ENCODE measurements around the gene HOXA13. TPM values are rescaled to one million over a fixed set of nuclear protein-coding genes. Genes with fewer than 3 reads are reported as not detected.

The HOXA13 gene
- total RNA-seq, 6 donors from 2014 or later, result not detected

DNA sequence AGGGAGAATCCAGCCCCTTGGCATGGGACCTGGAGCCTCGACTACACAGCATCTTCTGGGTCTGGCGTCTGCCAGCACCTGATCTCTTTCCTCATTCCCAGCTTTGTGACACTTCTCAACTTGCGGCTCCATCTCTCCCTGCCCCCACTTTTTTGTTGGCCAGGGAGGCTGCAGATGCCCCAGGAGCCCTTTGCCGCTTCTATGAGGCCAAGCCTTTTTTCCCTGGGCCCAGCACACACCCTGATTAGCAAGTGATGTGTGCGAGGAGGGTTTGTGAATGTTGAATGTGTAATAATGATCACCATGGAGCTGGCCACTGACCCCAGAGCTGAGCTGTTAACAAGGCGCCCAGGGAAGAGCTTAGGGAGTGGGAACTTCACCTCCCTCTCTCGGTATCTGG lies 47.1 kb upstream of the HOXA13 start:
- Histone ChIP-seq H3K4me1 (peaks cover 22 to 45% (median 41%) of the 10 kb centered on the region in 4 donors), H3K4me3 (no peak overlapping the region), H3K27ac (no peak overlapping the region), H3K36me3 (no peaks in the 10 kb centered on the region), H3K9me3 (no peaks in the 10 kb centered on the region), H3K27me3 (peaks cover 0 to 89% (median 60%) of the 10 kb centered on the region in 4 donors)
- no peak for TF ChIP-seq EP300 (IDR thresholded peaks at IDR 0.05)
- TF ChIP-seq POLR2A (IDR thresholded peaks at IDR 0.05), result no peak
- no peak for TF ChIP-seq POLR2AphosphoS5 (IDR thresholded peaks at IDR 0.05)
- TF ChIP-seq, protein P1, sequence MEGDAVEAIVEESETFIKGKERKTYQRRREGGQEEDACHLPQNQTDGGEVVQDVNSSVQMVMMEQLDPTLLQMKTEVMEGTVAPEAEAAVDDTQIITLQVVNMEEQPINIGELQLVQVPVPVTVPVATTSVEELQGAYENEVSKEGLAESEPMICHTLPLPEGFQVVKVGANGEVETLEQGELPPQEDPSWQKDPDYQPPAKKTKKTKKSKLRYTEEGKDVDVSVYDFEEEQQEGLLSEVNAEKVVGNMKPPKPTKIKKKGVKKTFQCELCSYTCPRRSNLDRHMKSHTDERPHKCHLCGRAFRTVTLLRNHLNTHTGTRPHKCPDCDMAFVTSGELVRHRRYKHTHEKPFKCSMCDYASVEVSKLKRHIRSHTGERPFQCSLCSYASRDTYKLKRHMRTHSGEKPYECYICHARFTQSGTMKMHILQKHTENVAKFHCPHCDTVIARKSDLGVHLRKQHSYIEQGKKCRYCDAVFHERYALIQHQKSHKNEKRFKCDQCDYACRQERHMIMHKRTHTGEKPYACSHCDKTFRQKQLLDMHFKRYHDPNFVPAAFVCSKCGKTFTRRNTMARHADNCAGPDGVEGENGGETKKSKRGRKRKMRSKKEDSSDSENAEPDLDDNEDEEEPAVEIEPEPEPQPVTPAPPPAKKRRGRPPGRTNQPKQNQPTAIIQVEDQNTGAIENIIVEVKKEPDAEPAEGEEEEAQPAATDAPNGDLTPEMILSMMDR (IDR thresholded peaks at IDR 0.05), result no peak
- ATAC-seq (ENCODE audit: low FRiP score in 2 of 2), result no peak
- WGBS, 2 donors, result 38 to 50% methylated on average over 7 of the region's 7 CpGs
- no peak for DNase-seq

DNA sequence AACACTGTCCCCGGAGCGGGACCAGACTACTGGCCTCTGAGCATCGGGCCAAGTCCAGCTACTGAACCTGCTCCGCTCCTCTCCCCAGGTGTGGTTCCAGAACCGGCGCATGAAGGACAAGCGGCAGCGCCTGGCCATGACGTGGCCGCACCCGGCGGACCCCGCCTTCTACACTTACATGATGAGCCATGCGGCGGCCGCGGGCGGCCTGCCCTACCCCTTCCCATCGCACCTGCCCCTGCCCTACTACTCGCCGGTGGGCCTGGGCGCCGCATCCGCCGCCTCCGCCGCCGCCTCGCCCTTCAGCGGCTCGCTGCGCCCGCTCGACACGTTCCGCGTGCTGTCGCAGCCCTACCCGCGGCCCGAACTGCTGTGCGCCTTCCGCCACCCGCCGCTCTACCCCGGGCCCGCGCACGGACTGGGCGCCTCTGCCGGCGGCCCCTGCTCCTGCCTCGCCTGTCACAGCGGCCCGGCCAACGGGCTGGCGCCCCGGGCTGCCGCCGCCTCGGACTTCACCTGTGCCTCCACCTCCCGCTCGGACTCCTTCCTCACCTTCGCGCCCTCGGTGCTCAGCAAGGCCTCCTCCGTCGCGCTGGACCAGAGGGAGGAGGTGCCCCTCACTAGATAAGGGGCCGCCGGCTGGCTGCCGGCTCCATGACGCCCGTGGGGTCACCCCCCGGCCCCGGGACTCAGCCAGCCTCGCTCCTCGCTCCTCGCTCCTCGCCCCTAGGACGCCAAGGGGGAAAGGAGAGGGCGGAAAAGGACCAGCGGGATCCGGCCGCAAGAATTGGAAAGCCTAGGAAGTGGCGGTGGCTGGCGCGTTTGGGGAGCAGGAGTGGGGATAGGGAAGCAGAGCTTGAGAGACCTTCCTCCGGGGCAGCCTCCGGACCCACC lies 46.2 kb upstream of the HOXA13 start:
- ATAC-seq (ENCODE audit: low FRiP score in 2 of 2), result peak in 1 of 2 donors; percentile 38
- 5 to 7% methylated on average over 20 to 42 of the region's 90 CpGs for WGBS, 2 donors

DNA sequence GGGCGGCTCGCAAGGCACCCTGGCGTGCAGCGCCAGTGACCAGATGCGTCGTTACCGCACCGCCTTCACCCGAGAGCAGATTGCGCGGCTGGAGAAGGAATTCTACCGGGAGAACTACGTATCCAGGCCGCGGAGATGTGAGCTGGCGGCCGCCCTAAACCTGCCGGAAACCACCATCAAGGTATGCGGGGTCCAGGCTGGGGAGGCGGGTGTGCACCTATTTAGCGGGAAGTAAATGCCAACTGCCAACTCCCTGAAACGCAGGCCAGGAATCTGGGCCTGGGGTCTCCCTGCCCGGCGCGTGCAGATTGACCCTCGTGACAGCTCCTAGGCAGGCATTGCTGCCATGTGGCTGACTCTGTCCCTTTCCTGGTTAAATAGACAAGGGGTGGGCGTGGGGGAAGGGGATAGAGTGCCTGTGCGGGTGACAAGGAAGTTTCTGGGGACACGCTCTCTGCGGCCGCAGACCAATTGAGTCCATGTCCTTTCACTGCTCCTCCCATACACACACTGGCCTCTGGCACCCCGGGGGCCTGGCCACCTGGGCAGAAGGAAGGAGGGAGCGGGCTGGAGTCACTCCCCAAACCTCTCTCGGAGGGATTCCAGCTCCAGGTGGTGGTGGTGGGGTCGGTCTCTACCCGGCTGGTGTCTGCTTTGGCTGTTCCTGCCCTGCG lies 45.4 kb upstream of the HOXA13 start:
- WGBS, 2 donors, result 15 to 17% methylated on average over 23 to 32 of the region's 37 CpGs
- no peaks in the 10 kb centered on the region for H3K9me3 ChIP-seq
- TF ChIP-seq EP300 (IDR thresholded peaks at IDR 0.05) (no peak), POLR2AphosphoS5 (IDR thresholded peaks at IDR 0.05) (no peak), POLR2A (IDR thresholded peaks at IDR 0.05) (no peak)
- TF ChIP-seq, protein P1 (IDR thresholded peaks at IDR 0.05), result no peak
- H3K4me1 ChIP-seq, result peaks cover 14 to 34% (median 31%) of the 10 kb centered on the region in 4 donors
- DNase-seq (peak in 1 of 2 donors; percentile 66), ATAC-seq (ENCODE audit: low FRiP score in 2 of 2) (no peak)
- H3K27ac ChIP-seq, result no peak overlapping the region
- H3K4me3 ChIP-seq, result peak overlapping the region in 2 of 4 donors; percentile 10 to 26
- H3K36me3 ChIP-seq, result no peaks in the 10 kb centered on the region
- H3K27me3 ChIP-seq, result peaks cover 0 to 90% (median 65%) of the 10 kb centered on the region in 4 donors

More for the DNA sequence above, 46.2 kb upstream of the HOXA13 start:
- H3K4me1 ChIP-seq, result peaks cover 14 to 36% (median 32%) of the 10 kb centered on the region in 4 donors
- TF ChIP-seq EP300 (IDR thresholded peaks at IDR 0.05) (no peak), POLR2AphosphoS5 (IDR thresholded peaks at IDR 0.05) (no peak), POLR2A (IDR thresholded peaks at IDR 0.05) (no peak)
- TF ChIP-seq, protein P1 (IDR thresholded peaks at IDR 0.05), result no peak
- no peak overlapping the region for H3K27ac ChIP-seq
- no peaks in the 10 kb centered on the region for H3K9me3 ChIP-seq
- H3K4me3 ChIP-seq, result peak overlapping the region in 3 of 4 donors; percentile 4 to 26 (median 10)
- no peaks in the 10 kb centered on the region for H3K36me3 ChIP-seq
- peak in 1 of 2 donors; percentile 86 for DNase-seq
- H3K27me3 ChIP-seq, result peaks cover 0 to 90% (median 60%) of the 10 kb centered on the region in 4 donors

DNA sequence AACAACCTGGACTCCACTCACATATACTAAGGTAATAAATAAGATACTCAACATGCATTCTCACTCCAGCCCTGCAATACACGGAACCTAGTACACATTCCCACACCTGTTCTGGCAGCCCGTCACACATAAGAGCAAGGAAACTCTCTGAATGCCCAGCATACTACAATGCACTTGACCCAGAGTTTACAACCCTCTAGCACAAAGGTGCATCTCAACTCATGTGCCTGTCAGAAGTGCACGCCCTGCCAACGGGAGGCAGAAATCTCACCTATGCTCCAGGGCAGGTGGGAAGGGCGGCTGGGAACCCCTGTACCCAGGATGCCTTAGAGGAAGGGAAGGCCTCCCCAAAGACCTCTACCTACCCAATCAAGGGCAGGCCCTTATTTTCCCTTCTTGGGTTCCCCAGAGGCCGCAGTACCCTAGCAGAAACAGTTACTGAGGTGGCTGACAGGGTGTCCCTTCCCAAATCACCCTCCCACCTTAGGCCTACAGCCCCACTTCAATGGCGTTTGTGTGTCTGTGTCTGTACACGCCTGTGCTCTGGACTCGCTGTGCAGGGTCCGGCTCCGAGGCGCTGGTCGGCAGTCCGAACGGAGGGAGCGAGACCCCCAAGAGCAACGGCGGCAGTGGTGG lies 44.7 kb upstream of the HOXA13 start:
- no peak for TF ChIP-seq POLR2AphosphoS5 (IDR thresholded peaks at IDR 0.05)
- TF ChIP-seq, protein P1 (IDR thresholded peaks at IDR 0.05), result no peak
- Histone ChIP-seq H3K9me3 (no peaks in the 10 kb centered on the region), H3K4me3 (no peak overlapping the region), H3K4me1 (peaks cover 14 to 38% (median 34%) of the 10 kb centered on the region in 4 donors), H3K27ac (no peak overlapping the region), H3K36me3 (no peaks in the 10 kb centered on the region), H3K27me3 (peaks cover 0 to 90% (median 70%) of the 10 kb centered on the region in 4 donors)
- no peak for ATAC-seq (ENCODE audit: low FRiP score in 2 of 2)
- no peak for DNase-seq
- WGBS, 2 donors, result 16 to 28% methylated on average over 6 to 18 of the region's 18 CpGs

All from upper lobe of left lung (tissue), 6 donors.